ENCODE results near the gene NDFIP1.
"Not testable (repeated sequence)": the region's sequence is repeated elsewhere in the genome, so short reads cannot be mapped to it uniquely, and the experiment has no call there.

Gene NDFIP1

GRCh38 chr5:142159354-142159753 lies 50.8 kb downstream of the NDFIP1 start:
- no peak for DNase-seq

- no peak for DNase-seq
Measured at GRCh38 chr5:142164315-142164714, 55.7 kb downstream of the NDFIP1 start.

- DNase-seq: no peak
Measured at GRCh38 chr5:142166754-142167153, 58.2 kb downstream of the NDFIP1 start.

DNA sequence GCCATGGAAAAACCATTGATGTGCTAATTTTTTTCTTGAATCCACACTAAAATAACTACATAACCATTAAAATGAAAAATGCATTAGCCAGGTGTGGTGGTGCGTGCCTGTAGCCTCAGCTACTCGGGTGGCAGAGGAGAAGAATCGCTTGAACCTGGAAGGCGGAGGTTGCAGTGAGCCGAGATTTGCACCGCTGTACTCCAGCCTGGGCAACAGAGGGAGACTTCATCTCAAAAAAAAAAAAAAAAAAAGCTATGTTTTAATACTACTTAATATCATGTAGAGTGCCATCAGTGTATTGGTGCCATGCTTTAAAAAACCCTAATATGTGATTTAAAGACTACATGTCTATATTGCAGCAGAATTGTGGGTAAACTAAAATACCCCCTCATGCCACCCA lies 58.9 kb downstream of the NDFIP1 start:
- DNase-seq: no peak

GRCh38 chr5:142168365-142168764 lies 59.8 kb downstream of the NDFIP1 start:
- no peak for DNase-seq

DNA sequence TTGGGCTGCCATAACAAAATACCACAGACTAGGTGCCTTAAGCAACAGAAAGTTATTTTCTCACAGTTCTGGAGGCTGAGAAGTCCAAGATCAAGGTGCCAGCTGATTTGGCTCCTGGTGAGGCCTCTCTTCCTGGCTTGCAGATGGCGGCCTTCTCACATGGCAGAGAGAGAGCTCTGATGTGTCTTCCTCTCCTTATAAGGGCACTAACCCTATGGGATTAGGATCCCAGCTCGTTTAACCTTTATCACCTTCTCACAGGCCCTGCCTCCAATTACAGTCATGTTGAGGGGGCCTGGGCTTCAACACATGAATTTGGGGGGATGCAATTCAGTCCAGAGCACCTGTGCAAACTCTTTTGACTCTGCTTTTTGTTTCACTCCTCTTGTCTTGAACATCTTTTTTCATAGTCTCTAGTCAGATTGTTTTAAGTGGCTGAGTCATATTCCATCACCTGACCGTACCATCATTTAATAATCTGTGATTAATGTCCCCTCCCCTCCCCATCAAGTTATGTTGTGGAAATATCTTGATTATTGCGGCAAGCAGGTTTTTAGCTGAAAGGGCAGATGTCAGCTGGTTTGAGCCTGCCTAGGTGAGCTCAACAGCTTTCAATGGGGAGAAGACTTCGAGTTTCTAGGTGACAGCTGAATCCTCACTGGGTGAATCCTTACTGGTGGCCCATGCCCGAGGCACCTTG lies 61.8 kb downstream of the NDFIP1 start:
- DNase-seq: no peak

DNA sequence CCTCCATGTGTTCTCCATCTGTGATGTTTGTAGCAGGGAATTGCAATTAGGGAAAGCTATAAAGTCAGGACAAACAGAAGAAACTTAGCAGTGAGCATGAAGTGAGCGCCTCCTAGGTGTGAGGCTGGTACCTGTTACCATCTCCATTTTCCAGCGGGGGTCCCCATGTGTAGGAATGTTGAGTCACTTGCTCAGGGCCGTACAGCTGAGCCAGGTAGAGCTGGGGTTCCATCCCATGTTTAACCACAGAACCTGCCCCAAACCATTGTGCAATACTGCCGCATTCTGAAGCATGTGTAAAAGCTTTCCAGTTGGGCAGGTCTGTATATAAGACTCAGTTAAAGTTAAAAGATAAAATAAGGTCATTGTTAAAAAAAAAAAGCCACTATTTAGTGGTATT lies 62.7 kb downstream of the NDFIP1 start:
- no peak for DNase-seq

DNA sequence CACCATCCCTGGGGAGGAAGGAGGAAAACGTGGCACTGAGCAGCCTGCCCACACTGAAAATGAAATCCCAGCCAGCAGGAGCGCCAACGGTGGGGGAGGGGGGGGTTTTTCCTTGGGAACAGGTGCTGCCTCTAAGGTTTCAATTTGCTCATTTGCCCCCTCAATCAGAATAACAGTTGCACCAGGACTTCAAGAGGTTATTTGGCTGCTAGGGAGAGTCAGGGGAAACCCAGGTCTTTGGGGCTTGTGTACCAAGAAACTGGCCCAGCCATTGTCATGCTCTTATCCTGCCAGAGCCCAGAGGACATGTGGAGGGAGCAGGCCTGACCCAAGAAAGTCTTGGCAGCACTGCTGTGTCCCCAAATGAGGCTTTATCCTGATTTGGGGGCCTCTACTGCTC lies 66.5 kb downstream of the NDFIP1 start:
- DNase-seq: no peak

DNA sequence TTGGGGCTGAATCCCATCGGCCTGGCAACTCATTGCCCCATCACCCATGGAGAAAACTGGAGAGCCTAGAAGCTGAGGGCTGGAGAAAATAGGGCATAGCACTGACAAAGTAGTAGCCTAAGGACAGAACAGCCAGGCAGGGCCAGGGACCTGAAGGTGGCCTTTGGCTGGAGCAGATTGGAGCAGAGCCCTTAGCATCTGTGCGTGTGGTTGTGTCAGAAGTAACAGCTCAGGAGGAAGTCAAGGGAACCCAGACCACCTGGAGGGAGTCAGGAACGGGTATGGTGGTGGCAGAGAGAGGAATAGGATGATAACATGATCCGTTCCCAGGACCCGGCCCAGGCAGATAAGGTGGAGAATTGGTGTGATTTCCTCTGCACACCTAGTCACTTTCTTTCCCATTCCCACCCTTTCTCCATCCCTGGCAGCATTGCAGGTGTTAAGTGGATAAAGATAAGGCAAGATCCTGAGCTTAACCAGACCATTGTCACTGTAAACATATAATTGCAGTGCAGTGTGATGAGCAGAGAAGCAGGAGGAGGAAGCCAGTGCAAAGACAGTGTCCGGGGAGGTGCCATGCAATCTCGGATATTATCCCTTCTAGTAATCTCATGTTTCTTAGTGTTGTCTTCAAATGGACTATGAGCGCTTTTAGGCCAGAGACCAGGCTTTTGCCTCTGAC lies 67.0 kb downstream of the NDFIP1 start:
- no peak for DNase-seq

- no peak for DNase-seq
Measured at GRCh38 chr5:142176255-142176654, 67.7 kb downstream of the NDFIP1 start.

DNA sequence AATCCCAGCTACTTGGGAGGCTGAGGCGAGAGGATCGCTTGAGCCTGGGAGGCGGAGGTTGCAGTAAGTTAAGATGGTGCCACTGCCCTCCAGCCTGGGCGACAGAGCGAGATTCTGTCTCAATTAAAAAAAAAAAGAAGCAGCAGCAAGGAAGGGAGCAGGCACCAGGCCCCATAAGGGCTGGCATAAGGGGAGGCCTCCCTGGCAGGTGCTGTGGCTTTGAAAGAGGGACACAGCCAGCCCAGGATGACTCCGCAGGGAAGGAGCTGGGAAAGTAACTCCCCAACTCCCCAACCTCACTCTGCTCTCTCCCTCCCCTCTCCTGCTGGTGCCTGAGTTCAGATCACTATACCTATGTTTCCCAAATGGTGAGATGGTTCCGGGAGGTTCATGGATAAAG lies 70.1 kb downstream of the NDFIP1 start:
- no peak for DNase-seq

DNA sequence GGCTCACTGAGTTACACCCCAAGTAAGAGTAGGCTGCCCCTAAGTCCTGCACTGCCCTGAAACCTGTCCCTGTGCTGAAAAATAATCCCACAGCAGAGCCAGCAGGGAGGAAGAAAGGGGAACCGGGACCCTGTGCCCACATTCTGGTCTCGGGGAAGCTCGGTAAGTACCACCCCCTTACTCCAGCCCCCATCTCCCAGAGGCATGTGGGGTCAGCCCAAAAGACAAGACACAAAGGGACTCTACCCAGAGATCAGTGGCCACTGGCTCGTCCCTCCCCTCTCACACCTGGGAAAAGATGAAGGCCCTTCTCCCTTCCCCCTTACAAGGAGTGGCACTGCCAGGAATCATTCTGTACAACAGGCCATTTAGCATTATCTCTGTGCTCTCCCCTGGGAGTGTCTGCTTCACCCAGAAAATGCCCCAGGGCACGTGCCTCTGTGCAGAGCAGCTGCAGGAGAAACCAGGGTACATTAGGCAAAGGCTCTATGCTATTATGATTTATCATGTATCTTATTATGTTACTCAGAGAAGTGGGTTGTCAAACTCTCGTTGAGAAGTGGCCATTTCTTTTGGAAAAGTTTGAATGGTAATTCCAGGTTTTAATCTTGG lies 71.3 kb downstream of the NDFIP1 start:
- DNase-seq: no peak

DNA sequence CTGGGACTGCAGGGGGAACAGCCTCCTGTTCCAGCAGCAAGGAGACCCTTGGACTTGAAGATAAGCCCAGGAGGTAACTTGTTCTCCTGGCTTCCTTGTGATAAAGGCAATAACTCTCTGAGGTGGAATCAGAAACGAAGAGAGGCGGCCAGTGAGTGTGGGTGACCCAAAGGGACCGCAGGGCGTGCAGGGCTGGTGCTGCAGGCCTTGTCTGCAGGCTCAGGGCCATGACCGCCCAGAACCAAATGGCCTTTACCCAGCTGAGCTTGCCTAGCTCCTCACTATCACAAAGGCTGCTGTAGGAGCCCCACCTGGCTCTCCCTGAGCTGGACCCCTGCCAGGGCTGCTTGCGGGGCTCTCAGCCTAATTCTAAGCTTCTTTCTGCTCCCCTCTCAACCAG lies 72.5 kb downstream of the NDFIP1 start:
- DNase-seq: no peak

DNA sequence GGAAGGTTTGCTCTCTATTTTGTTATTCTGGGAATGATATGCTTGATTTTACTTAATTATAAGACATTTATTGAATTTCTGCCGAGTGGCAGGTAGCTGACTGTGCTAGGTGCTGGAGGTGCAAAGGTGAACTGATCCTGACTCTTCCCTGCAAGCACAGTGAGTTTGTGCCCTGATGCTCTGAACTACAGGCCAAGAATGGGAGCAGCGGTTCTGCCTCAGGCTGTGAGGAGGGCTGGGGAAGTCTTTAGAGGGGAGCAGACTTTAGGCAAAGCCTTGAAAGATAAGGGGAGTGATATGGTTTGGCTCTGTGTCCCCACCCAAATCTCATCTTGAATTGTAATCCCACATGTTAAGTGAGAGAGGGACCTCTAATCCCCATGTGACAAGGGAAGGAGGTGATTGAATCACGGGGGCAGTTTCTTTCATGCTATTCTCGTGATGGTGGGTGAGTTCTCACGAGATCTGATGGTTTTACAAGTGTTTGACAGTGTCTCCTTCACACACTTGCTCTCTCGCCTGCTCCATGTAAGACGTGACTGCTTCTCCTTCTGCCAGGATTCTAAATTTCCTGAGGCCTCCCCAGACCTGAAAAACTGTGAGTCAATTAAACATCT lies 73.1 kb downstream of the NDFIP1 start:
- no peak for DNase-seq

- no peak for DNase-seq
Measured at GRCh38 chr5:142182840-142183239, 74.3 kb downstream of the NDFIP1 start.

- DNase-seq: no peak
Measured at GRCh38 chr5:142183561-142183960, 75.0 kb downstream of the NDFIP1 start.

- no peak for DNase-seq
Measured at GRCh38 chr5:142184988-142185387, 76.4 kb downstream of the NDFIP1 start.

DNA sequence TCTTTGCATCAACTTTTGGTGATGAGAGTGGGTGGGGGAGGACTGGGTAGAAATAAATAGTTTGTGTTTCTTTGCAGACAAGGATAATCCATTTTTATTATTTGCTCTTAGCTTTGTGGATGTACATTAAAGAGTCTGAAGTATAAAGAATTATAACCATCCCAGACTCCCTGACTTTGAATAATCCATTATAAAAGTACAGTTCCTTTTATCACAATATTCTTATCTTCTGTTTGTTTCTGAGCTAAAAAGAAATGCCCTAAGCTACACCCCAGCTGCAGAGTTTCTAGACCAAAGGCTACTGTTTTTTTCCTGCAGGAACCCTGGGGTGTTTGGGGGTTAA lies 77.9 kb downstream of the NDFIP1 start:
- no peak for DNase-seq

GRCh38 chr5:142186857-142187594 lies 78.4 kb downstream of the NDFIP1 start:
- DNase-seq: no peak

DNA sequence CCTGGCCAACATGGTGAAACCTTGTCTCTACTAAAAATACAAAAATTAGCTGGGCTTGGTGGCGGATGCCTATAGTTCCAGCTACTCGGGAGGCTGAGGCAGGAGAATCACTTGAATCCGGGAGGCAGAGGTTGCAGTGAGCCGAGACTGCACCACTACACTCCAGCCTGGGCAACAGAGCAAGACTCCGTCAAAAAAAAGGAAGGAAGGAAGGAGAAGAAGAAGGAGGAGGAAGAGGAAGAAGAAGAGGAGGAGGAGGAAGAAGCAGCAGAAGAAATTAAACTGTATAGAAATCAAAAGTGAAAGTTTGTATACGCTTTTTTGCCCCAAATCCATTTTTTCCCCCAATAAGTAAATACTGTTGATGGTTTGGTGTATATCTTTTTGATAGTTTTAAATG lies 80.1 kb downstream of the NDFIP1 start:
- DNase-seq: not testable (repeated sequence)

DNA sequence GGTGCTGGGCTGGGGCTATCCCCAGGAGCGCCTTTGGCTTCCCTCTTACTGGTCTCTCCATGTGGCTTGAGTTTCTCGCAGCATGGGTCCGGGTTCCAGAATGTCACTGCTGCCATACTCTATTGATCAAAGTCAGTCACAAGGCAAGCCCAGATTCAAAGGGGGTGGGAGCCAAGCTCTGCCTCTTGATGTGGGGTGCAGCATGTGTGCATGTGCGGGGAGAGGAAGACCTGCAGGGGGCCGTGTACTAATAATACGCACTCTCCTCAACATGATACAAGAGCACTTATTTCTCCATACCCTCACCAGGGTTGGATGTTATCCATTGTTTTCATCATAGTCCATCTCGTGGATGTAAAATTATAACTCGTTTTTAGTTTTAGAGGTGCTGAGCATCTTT lies 81.2 kb downstream of the NDFIP1 start:
- no peak for DNase-seq

GRCh38 chr5:142191776-142192175 lies 83.2 kb downstream of the NDFIP1 start:
- DNase-seq: no peak
